ENCODE measurements around the gene TACO1. TPM values are rescaled to one million over a fixed set of nuclear protein-coding genes. Genes with fewer than 3 reads are reported as not detected.

Gene TACO1
- total and polyA plus RNA-seq, 9 of the 15 experiments (the other 6 are each of a cell fraction or from before 2014, with no cell fraction given) = 10.3 to 41.6 (median 30.9) TPM

- TF ChIP-seq ZBTB40 (IDR thresholded peaks at IDR 0.05) (peak; percentile 99), ZBTB40 (CRISPR knock-in tag; IDR thresholded peaks at IDR 0.05) (no peak; the same call in 1 of the 2 replicates), U2AF1 (optimal IDR thresholded peaks at IDR 0.05; ENCODE audit: low read depth, low read length) (peak; percentile 74), PHF21A (IDR thresholded peaks at IDR 0.05; ENCODE audit: borderline replicate concordance, low read depth) (peak; percentile 59; the same call in 1 of the 2 replicates), MLLT1 (IDR thresholded peaks at IDR 0.05) (peak in 1 of 2 experiments; percentile 11; a peak in 1 of 4 replicates), SREBF1 (IDR thresholded peaks at IDR 0.05; ENCODE audit: borderline replicate concordance, low read depth, low read length) (peak; percentile 44; the same call in 1 of the 2 replicates), E2F8 (IDR thresholded peaks at IDR 0.05; ENCODE audit: low read depth, partially characterized antibody) (peak; percentile 88), ZBTB2 (IDR thresholded peaks at IDR 0.05) (0 out of 2 replicates have a peak, but pooled peaks have one; percentile 16), MBD2 (IDR thresholded peaks at IDR 0.05; ENCODE audit: borderline replicate concordance, low read depth) (peak; percentile 86; the same call in 1 of the 2 replicates), SRSF7 (optimal IDR thresholded peaks at IDR 0.05; ENCODE audit: low read depth, low read length) (no peak), ZNF134 (CRISPR knock-in tag; conservative IDR thresholded peaks at IDR 0.05) (no peak)
Measured at GRCh38 chr17:63600569-63601438, at the start of gene TACO1 (continued).

Data from K562 (cell line).